ENCODE measurements around the gene RRAGD. TPM values are rescaled to one million over a fixed set of nuclear protein-coding genes. Genes with fewer than 3 reads are reported as not detected.

The RRAGD gene
- total and polyA plus RNA-seq, 2 experiments from 2014 or later, result 11.8 to 28.1 TPM

DNA sequence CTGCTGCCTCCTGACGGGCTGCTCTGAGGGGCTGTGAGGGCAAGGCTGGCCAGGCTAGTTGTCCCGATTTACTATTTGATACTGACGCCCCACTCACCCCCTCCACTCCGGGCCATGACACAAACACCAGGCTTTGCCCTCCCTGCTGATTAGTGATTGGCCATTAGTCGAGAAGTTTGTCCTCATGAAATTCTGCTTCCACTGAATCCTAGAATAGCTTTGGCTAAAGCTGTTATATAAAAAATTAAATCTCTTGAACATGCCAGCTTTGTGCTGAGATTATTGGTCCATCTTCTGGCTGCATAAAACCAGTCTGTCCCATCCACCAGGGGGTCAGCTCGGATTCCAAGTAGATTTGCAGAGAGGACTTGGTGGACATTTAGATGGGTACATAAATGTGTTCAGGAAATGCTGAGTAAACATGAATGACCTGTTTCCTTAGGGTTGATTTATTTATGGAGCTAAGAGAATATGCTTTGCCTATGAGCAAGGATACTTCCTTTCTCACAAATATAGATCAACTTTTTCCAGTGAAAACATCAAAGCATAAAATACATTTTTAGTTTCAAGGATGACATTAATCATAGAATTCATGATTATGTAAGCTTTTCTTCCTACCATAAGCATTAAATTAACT is 96.7 kb downstream of the RRAGD start, which contains the start of gene GABRR2:
Gene GABRR2, minus strand, starts transcription at position 51 of the 637 bp plus-strand sequence. CDS start 134 bp downstream, outside the sequence.
- no peak within 1 kb of the TSS for H2AFZ ChIP-seq
- peaks cover 25% of the 10 kb centered on the region for H3K4me1 ChIP-seq (ENCODE audit: insufficient read depth)
- no peak within 1 kb of the TSS for H3K4me3 ChIP-seq
- H3K79me2 ChIP-seq, result peaks cover 6% of the 10 kb centered on the region
- no peak for DNase-seq (ENCODE audit: low spot score)
- no peaks in the 10 kb centered on the region for H3K36me3 ChIP-seq (replicated peaks; ENCODE audit: insufficient read depth, low read depth)
- 98% methylated on average over 6 of the region's 6 CpGs for WGBS (ENCODE audit: low lambda C conversion rate, missing lambda C conversion rate)
- H4K20me1 ChIP-seq (ENCODE audit: insufficient read depth, poor library complexity, severe bottlenecking), result no peaks in the 10 kb centered on the region
- H3K9me2 ChIP-seq (replicated peaks; ENCODE audit: insufficient read depth), result no peaks in the 10 kb centered on the region
- TF ChIP-seq, protein P1, sequence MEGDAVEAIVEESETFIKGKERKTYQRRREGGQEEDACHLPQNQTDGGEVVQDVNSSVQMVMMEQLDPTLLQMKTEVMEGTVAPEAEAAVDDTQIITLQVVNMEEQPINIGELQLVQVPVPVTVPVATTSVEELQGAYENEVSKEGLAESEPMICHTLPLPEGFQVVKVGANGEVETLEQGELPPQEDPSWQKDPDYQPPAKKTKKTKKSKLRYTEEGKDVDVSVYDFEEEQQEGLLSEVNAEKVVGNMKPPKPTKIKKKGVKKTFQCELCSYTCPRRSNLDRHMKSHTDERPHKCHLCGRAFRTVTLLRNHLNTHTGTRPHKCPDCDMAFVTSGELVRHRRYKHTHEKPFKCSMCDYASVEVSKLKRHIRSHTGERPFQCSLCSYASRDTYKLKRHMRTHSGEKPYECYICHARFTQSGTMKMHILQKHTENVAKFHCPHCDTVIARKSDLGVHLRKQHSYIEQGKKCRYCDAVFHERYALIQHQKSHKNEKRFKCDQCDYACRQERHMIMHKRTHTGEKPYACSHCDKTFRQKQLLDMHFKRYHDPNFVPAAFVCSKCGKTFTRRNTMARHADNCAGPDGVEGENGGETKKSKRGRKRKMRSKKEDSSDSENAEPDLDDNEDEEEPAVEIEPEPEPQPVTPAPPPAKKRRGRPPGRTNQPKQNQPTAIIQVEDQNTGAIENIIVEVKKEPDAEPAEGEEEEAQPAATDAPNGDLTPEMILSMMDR (IDR thresholded peaks at IDR 0.05; ENCODE audit: poor library complexity), result no peak
- TF ChIP-seq EZH2phosphoT487 (IDR thresholded peaks at IDR 0.05; ENCODE audit: low read depth, severe bottlenecking, unreplicated experiment), result no peak
- no peak for TF ChIP-seq EZH2 (IDR thresholded peaks at IDR 0.05; ENCODE audit: borderline replicate concordance)
- H3K4me2 ChIP-seq, result no peak within 1 kb of the TSS
- H3K9me3 ChIP-seq (ENCODE audit: low read depth), result no peaks in the 10 kb centered on the region
- no peaks in the 10 kb centered on the region for H3K27me3 ChIP-seq
- H3K27ac ChIP-seq, result no peak within 1 kb of the TSS

DNA sequence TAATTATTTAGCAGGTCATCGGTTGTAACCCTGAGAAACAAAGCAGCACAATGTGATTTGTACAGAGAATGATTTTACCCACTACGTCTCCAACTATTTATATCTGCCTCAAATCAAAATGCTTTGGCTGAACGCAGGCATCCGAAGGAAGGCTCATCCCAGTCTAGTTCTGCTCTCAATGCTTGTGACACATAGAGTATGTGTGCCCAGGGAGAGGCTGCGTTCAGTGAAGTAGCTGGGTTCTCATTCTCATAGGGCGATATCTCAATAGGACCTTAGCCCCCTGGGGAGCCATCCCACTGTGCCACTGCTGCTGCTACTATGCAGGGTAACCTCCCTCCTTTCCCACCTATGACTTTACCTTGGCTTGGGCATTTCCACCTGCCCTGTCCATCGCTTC is 97.4 kb downstream of the RRAGD start:
- no peaks in the 10 kb centered on the region for H3K9me3 ChIP-seq (ENCODE audit: low read depth)

More for the DNA sequence above, 97.4 kb downstream of the RRAGD start:
- DNase-seq (ENCODE audit: low spot score), result no peak
- TF ChIP-seq, protein P1 (IDR thresholded peaks at IDR 0.05; ENCODE audit: poor library complexity), result no peak
- Histone ChIP-seq H3K79me2 (peaks cover 6% of the 10 kb centered on the region), H3K4me2 (no peak overlapping the region), H3K27me3 (no peaks in the 10 kb centered on the region), H3K27ac (no peak overlapping the region), H2AFZ (no peak overlapping the region), H3K9me2 (replicated peaks; ENCODE audit: insufficient read depth) (no peaks in the 10 kb centered on the region), H3K4me1 (ENCODE audit: insufficient read depth) (peaks cover 27% of the 10 kb centered on the region), H3K36me3 (replicated peaks; ENCODE audit: insufficient read depth, low read depth) (no peaks in the 10 kb centered on the region), H3K4me3 (no peak overlapping the region), H4K20me1 (ENCODE audit: insufficient read depth, poor library complexity, severe bottlenecking) (no peaks in the 10 kb centered on the region)
- WGBS (ENCODE audit: low lambda C conversion rate, missing lambda C conversion rate), result 95% methylated on average over 7 of the region's 7 CpGs

Other genes with a start within 250 kb of the RRAGD start
- gene GABRR1, start 194.9 kb downstream of the RRAGD start, total RNA-seq, result 0.27 TPM in 1 of 2 replicates, not detected in the other
- 0.60 TPM in 1 of 2 replicates, not detected in the other for gene GABRR1, start 194.9 kb downstream of the RRAGD start, polyA plus RNA-seq
- 0.32 and 0.87 TPM in 2 replicates for gene GABRR2, start 97.0 kb downstream of the RRAGD start, total RNA-seq
- 0.68 and 0.94 TPM in 2 replicates for gene GABRR2, start 97.0 kb downstream of the RRAGD start, polyA plus RNA-seq
- 64.1 and 68.1 TPM in 2 replicates for gene UBE2J1, start 59.6 kb downstream of the RRAGD start, total RNA-seq
- 37.3 and 44.7 TPM in 2 replicates for gene UBE2J1, start 59.6 kb downstream of the RRAGD start, polyA plus RNA-seq
- gene ANKRD6, start 20.9 kb upstream of the RRAGD start, total RNA-seq, result 20.9 and 30.2 TPM in 2 replicates
- gene ANKRD6, start 20.9 kb upstream of the RRAGD start, polyA plus RNA-seq, result 9.3 and 12.2 TPM in 2 replicates
- gene LYRM2, start 226.5 kb upstream of the RRAGD start, total RNA-seq, result 38.5 and 48.6 TPM in 2 replicates
- gene LYRM2, start 226.5 kb upstream of the RRAGD start, polyA plus RNA-seq, result 66.0 and 66.3 TPM in 2 replicates

All from hepatocyte (in vitro differentiated cells).